Left ventricle myocardium superior (tissue), 1 donor: Measurements from ENCODE around the gene TARBP2. TPM values are rescaled to one million over a fixed set of nuclear protein-coding genes. Genes with fewer than 3 reads are reported as not detected.

ENCODE experiments used
- ATAC-seq: fragments of 200-7000 bp; cut with Tn5 transposase; one replicate; pipeline ENCODE4 v1.9.1; 2020; ENCODE audit warnings: mild to moderate bottlenecking, moderate library complexity
- DNase-seq: peaks from one replicate; pipeline ENCODE4 v3.0.0-alpha.2; 2020
- intact Hi-C: fragments of 100-400 bp; cut with micrococcal nuclease; formaldehyde crosslinking; loops from one replicate; pipeline ENCODE4 v1.11.0; 2022
- total RNA-seq: library from RNA; stranded (reverse); fragmentation: NEBNext Ultra II Directional; extraction: Animal tissue kit (Norgen Biotek cat#: 25700); gene quantifications from one replicate; pipeline ENCODE4 v1.2.1, GENCODE V29; 2021
- donor health status: DM: no; HTN: yes; CAD: no; lungs with severe emphysema.

TARBP2 gene
- total RNA-seq, 1 donor from 2014 or later, result 10.1 TPM

DNA sequence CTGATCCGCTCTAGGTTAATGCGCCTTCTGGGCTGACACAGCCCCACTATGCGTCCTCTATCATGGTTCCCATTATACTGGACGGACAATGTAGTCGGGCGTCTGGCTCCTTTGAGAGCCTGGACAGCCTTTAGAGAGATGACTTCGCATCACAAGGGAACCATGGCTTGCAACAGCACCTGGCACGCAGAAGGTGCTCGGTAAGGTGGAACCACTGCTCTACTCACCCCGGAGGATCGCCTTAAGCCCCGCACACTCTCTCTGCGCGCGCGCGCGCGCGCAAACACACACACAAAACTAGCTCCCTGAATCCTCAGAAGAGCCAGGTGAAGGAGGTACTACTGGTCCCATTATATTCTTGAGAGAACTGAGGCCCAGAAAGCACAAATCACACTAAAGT is 8.9 kb upstream of the TARBP2 start:
- no peak for DNase-seq
- intact Hi-C loops, result no loop called here
- ATAC-seq, result no peak

DNA sequence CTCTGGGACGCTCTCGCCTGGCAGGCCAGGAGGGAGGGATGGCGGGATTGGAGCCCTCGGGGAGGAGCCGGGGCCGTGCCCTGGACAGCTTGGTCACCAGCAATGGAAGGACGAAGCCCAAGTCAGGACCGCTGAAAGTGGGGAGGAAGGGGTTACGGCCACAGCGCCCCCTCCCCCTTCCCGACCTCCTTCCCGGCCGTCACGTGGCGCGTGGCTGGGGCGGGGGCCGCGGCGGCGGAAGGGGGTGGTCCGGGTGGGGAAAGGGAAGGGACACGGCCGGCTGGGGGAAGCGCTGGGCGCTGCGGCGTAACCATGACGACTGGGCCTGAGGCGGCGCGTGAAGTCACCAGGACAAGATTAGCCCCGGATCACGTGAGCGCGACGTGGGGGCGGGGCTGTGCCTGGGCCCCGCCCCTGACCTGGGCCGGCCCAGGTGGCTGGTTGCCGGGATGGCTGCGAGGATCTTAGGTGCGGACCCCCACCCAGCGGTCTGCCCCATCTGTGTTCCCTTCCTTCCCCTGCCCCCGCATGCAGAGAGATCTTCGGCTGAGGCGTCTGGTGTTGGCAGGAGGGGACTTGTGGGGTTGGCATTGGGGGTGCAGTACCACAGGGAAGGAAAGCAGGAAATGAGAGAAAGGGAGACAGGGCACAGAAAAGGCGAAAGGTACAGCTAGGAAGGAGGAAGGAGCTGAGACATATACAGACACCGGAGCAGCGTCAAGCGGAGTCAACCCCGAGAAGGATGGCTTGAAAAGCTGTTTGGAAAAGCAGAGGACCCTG is 8.1 kb upstream of the TARBP2 start:
- peak; percentile 95 for ATAC-seq
- DNase-seq, result peak; percentile 94
- intact Hi-C loops, result no loop called here

DNA sequence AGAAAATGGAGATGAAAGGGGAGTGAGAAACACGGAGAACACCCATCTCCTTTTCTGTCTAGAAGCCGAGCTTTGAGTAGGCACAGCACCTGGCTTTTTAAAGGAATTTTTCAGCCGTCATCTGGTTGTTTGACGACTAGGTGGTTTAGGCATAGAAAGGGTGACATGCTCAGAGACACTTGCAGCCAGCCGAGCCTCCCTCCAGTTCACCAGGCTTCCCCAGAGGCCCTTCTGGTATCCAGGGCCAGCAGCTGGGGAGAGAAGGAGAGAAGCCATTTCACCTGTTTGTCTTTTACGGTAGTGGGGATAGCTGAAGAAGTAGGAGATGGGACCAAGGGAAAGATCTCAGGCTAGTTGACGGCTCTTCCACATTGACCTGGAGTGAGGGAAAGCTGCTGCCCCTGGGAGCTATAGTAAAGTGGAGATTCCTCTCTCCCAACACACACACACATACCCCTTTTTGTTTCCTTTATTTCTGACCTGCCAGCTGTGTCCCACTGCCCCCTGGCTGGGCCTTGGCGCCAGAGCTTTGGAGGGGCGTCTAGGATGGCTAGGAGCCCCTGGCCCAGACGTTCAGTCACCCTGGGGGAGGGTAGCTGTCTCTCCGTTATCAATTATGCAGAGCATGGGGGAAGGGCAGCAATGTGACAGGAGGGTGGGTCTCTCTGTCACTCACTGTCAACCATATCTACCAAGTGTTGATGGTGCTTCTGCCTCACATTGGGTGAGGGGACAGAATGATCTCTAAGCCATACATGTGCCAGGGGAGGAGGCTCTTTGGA is 7.3 kb upstream of the TARBP2 start:
- intact Hi-C loops, result no loop called here
- ATAC-seq (no peak), DNase-seq (no peak)

DNA sequence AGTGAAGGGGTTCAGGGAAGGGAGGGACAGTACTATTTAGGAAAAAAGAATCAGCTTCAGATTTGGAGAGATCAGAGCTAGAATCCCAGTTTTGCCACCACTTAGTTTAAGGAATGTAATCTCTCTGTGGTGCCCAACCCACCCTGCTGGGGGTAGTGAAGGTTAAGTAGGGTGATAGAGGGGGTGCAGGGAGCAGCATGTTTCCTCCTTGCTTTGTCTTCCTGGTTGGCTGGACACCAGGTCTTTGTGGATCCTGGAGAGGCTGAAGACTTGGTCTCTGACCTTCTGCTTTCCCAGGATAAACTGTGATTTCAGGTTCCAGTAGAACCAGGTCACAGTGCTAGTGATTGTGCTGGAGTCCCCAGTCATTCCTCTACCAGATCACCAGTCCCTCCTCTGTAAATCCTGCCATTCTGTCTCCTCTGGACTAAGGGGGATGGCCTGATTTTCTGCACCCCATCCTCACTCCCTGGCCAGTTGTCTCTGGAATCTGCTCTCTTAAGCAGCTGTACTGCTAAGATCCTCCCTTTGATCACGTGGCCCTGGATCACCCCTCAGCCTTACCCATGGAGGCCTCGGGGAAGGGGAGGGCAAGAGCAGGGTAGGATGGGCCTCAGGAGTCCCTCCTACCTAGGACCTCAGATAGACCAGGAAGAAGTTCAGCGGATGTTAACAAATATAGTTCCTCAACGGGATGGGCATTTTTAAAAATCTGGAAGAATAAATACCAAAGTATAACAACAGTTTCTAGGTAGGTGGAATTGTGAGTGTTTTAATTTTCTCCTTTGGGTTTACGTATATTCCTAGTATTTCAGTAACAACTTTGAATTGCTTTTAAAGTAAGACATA is 5.0 kb upstream of the TARBP2 start:
- peak; percentile 68 for DNase-seq
- ATAC-seq, result no peak
- intact Hi-C loops, result no loop called here

DNA sequence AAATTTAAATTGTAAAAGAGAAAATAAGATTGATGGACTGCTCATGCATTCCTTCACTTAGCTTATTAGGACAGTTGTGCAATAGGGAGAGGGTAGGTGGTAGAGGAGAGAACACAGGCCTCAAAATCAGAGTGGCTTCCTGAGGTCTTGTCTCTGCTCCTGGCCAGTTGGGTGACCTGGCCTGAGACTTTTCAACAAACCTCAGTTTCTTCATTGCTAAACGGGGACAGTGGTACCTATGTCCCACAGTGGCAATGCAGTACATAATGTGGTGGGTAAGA is 4.4 kb upstream of the TARBP2 start:
- ATAC-seq, result no peak
- no peak for DNase-seq
- intact Hi-C loops, result no loop called here

DNA sequence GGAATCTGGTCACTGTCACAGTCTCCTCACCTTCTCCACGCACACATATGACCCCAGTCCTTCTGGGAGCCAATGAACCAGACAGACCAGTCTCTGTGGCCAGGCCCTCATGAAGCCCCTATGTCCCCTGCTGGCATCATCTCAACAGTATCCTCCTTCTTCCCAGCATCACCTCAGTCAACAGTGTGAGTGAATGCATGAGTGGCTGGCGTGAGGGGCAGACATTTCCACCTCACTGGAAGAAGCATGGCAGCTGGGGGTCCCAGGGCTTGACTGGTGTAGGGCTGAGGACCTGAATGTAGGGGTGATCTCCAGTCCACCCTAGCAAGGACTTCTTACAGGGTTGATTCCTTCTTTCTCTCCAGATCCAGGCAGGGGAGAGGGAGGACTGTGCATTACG is 3.6 kb upstream of the TARBP2 start:
- DNase-seq (no peak), ATAC-seq (no peak)
- intact Hi-C loops, result no loop called here

DNA sequence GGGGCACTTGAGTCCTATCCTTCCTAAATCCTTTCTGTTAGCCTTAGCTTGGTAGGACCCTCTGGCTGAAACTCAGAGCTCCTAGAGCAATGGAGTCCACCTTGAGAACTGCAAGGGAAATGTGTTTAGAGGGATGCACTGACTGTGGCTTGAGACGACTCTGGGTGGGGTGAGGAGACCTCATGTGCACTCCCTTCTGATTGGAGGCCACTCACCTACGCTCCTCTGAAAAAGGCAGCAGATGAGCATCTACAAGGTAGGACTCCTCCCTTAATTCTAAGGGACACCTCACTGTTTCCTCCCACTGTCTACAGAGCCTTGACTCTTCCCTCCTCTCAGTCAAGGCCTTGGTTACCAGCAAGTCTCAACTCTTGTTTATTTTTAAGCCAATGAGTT is 2.9 kb upstream of the TARBP2 start:
- intact Hi-C loops, result no loop called here
- no peak for DNase-seq
- no peak for ATAC-seq

DNA sequence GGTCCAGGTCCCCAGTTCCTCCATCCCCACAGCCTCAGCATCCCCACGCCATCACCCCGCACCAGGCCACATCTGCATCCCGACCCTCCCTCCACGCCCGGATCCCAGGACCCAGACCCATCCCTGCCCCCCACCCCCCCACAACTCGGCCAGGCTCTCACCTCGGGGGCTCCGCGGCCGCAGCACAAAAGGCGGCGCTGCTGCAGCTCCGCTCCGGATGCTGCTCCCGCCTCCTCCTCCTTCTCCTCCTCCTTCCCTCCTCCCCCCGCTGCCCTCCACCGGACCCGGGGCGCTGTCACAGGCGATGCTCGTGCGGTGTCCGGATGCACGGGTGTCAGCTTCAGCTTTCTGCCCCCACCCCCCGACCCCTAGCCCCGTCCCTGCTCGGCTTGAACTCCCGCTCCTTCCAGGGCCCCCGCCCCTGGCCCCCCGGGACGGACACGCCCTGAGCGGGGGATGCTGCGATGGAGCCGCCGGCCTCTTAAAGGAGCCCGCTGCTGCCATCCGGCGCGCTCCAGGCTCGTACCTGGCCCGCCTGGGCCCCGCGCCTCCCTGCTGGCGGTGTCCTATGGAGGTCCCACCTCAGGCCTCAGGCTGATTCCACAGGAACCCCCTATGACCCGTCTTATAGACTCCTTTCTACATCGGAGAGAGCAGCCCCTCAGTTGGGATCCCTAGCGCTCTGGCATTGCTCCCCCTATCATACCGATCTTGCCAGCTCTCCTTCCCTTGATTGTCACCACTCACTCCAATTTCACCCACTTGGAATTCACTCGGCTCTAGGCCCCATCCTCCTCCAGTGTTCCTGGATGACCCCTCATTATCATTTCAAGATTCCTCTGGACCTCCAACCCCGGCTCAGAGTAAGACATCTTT is 1.6 kb upstream of the TARBP2 start, which contains the start of gene MAP3K12:
Gene MAP3K12, minus strand, starts transcription at position 193 of the 876 bp plus-strand sequence. CDS start 12,067 bp downstream, outside the sequence.
- DNase-seq, result peak; percentile 79
- peak; percentile 14 for ATAC-seq
- intact Hi-C loops, result loop anchor here (5.0 kb wide), 1 partner anchor 177 kb away; the partner anchor contains the start of gene AAAS

DNA sequence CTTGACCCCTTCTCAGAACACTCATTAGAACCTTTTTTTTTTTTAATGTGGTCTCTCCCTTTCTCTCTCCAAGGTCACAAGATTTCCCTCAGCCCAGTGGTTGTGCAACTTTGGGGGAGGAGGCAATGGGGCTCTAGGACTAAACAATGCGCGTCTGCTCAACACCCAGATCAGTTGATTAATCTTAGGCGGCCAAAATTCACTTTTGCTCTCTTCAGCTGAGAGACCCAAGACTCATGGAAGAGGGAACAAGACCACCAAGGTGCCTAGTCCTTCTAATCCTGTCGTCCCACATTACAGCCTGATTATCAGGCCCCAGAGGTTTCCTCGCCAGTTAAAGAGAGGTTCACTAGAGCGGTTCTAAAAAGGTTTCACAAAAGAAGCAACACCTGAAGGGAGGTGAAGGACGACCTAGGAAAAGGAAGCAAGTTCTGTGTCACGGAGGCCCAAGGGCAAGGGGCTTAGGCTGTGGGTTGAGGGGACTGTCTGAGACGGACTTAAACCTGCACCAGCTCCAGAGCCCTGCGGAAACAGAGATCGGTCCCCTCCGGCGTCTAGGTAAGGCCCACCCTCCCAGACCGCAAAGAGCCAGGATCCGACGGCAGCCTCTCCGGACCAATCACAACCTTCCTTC is 824 bp upstream of the TARBP2 start:
- DNase-seq (no peak), ATAC-seq (peak; percentile 4)
- intact Hi-C loops, result loop anchor here (5.0 kb wide), 1 partner anchor 178 kb away; the partner anchor contains the start of gene AAAS

DNA sequence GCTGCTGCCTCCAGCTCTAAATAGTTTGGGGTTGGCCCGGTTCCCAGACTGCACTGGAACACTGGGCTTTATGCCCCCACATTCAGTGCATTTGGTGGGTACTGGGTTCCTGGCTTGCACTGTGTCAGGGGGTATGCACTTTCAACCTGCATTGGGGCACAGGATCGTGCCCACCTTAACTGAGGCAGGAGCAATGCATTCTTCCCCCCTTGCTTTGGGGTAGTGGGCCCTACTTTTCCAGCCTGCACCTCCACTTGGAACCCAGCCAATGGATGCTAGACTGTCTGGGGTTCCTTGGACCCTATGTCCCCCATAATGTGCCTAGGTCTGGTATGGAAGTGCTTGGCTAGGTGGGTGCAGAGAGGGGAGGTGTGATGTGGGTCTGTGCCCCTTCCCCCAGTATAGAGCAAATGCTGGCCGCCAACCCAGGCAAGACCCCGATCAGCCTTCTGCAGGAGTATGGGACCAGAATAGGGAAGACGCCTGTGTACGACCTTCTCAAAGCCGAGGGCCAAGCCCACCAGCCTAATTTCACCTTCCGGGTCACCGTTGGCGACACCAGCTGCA is 615 bp downstream of the TARBP2 start:
- intact Hi-C loops, result loop anchor here (5.0 kb wide), 1 partner anchor 179 kb away; the partner anchor contains the start of gene AAAS
- DNase-seq, result no peak

DNA sequence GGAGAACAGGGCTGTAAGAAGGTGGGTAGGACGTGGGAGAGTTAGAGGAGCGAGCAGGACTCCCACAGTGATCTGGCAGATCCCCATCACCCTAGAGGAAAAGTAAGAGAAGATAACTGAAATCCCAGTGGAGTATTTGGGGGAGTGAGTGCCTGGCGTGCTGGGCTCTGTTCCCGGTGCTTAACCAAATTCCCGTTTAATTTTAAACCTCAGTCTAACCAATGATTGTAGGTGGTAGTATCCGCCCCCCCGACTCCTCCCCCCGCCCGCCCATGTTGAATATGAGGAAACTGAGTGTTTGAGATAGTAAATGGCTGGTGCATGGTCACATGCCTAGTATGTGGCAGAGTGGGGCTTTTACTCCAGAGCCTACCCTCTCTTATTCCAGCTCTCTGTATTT is 1.2 kb downstream of the TARBP2 start:
- DNase-seq (no peak), ATAC-seq (no peak)
- intact Hi-C loops, result loop anchor here (5.0 kb wide), 1 partner anchor 180 kb away; the partner anchor contains the start of gene AAAS

More for the DNA sequence above, 615 bp downstream of the TARBP2 start:
- ATAC-seq, result no peak

DNA sequence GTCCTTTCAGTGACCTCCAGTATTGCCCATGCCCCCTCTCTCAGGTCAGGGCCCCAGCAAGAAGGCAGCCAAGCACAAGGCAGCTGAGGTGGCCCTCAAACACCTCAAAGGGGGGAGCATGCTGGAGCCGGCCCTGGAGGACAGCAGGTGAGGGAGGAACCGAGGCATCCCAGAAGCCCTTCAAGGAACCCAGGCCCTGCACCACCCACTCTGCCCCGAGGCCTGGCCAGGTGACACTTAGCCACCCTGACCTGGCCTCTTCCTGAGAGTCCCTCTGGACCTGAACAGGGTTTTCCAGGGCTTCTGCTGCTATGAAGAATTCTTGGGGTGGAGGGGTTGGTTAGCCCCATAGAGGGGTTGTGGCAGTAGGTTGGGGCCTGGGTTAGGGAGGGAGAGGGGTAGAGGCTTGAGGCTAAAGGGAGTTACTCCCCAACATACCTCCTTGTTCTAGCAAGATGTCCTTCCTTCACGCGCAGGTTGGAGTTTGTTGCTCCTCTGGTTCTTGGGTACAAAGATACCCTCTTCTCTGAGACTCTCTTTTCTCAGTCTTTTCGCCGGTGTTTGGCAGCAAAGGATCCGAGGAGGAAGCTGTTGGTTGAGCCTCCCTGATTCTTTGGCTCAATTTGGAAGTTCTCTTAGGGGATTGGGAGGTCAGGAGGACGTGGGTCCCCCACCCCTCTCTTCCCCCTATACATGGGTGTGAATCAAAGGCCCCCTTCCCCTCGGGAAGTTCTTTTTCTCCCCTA is 2.1 kb downstream of the TARBP2 start:
- intact Hi-C loops, result loop anchor here (5.0 kb wide), 1 partner anchor 181 kb away; the partner anchor contains the start of gene AAAS
- no peak for DNase-seq
- no peak for ATAC-seq

DNA sequence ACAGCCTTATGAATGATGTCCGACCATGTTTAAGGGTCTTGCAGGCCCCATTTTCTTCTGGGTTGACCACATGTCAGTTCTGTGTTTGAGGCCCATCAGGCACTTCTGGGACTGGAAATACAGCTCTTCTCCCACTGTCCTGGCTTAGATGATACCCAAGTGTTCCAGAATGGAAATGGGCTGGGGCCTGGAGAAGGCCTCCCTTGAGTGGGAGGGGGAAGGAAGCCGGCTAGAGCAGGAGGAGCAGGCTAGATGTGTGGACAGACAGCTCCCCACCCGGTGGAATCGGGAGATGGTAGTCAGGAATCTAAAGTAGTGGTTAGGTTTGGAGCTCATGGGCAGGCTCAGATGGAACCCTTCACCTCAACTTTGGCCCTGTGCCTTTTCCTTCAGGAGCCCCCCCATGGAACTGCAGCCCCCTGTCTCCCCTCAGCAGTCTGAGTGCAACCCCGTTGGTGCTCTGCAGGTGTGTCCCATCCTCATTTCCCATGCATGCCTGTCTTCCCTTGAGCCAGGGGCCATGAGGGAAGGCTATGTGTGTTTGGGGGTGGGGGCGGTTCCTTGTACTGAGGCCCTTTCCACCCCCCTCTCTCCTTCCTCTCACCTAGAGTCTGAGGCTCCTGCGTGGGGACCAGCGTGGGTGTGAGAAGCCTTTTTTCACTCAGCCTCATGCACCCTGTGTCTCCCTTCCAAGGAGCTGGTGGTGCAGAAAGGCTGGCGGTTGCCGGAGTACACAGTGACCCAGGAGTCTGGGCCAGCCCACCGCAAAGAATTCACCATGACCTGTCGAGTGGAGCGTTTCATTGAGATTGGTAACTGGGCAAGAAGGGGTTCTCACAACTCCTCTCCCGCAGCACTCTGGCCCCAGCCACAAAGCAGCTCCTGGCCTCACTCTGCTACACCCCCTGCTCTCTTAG is 3.2 kb downstream of the TARBP2 start:
- DNase-seq, result no peak
- intact Hi-C loops, result loop anchor here (5.0 kb wide), 1 partner anchor 182 kb away; the partner anchor contains the start of gene AAAS
- no peak for ATAC-seq

DNA sequence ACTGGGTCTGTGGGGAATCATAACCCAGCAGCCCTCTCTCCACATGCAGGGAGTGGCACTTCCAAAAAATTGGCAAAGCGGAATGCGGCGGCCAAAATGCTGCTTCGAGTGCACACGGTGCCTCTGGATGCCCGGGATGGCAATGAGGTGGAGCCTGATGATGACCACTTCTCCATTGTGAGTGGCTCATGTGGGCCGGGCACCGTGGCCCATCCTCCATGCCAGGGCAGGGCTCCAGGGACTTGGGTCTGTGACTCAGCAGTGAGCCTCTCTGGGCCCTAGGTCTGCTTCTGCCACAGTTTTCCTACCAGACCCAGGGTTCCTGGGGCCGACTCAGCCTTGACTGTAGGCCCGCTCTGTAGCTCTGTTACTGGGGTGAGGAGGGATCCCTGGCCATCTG is 4.0 kb downstream of the TARBP2 start:
- DNase-seq (no peak), ATAC-seq (no peak)

DNA sequence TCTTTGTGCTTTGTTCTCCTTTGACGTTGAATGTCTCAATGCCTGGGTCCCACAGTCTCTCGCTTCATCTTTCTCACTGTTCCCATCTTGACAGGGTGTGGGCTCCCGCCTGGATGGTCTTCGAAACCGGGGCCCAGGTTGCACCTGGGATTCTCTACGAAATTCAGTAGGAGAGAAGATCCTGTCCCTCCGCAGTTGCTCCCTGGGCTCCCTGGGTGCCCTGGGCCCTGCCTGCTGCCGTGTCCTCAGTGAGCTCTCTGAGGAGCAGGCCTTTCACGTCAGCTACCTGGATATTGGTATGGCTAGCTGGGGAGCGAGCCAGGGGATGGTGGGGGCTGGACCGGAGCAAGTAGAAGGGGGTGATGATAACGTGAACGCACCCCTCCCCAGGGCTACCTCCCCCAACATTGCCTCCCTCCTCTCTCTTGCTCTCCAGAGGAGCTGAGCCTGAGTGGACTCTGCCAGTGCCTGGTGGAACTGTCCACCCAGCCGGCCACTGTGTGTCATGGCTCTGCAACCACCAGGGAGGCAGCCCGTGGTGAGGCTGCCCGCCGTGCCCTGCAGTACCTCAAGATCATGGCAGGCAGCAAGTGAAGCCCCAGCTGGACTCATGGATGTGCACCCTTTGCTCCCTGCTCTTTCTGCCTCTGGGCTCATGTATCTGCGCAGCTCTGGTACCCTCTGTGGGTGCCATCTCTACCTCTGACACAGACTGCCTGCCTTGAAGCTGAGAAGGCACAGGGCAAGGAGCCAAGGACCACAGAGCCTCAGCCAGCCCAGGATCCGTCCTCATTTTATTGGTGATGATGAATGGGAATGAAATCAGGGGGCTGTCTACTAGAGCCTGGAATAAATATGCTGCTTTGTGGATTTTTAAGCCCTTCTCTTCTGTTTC is 4.7 kb downstream of the TARBP2 start:
- intact Hi-C loops, result no loop called here
- ATAC-seq, result no peak
- no peak for DNase-seq

More for the DNA sequence above, 4.0 kb downstream of the TARBP2 start:
- intact Hi-C loops, result no loop called here
